ENCODE results near the gene TSPOAP1.

DNA sequence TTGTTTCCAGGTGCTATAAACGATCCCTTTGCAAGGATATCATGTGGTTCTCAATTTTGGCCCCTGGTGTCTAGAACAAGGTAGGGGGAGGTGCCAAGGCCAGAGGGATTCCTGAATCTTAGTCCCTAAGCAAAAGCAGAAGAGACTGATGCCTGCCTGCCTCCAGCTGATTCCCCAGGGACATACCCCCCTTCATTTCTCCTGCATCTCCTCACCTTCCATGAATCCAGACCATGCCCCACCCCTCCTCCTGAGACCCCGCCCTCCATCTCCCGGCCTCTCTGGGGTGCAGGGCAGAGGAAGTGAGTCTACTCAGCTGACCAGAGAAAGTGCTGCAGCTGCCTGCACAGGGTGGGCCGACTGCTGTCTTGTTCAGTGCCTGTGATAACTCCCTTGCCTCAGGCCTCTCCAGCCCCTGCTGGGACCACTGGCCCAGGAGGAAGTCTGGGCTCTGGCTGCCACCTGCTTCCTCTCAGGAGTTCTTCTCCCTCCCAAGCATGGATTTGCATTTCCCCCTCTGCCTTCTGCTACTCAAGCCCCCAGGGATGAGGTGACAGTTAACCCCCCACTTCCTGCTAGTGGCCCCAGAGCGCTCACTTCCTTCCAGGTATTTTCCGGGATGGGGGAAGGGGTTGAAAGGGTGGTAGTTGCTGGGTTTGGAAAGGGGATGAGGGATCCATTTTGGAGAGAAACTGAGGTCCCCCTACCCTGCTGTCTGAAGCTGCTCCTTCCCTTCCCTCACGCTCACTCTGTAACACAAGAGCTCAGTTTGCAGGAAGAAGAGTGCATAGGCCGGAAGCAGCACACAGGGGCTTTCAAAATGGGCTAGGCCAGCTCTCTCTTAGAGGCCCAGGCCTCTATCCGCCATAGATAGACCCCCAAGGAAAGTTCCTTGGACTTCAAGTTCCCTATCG, 10.5 kb upstream of the TSPOAP1 start:
- TF ChIP-seq, protein P1, sequence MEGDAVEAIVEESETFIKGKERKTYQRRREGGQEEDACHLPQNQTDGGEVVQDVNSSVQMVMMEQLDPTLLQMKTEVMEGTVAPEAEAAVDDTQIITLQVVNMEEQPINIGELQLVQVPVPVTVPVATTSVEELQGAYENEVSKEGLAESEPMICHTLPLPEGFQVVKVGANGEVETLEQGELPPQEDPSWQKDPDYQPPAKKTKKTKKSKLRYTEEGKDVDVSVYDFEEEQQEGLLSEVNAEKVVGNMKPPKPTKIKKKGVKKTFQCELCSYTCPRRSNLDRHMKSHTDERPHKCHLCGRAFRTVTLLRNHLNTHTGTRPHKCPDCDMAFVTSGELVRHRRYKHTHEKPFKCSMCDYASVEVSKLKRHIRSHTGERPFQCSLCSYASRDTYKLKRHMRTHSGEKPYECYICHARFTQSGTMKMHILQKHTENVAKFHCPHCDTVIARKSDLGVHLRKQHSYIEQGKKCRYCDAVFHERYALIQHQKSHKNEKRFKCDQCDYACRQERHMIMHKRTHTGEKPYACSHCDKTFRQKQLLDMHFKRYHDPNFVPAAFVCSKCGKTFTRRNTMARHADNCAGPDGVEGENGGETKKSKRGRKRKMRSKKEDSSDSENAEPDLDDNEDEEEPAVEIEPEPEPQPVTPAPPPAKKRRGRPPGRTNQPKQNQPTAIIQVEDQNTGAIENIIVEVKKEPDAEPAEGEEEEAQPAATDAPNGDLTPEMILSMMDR (IDR thresholded peaks at IDR 0.05; ENCODE audit: insufficient read depth, low read depth, low read length), result no peak
- no peak for TF ChIP-seq EZH2 (IDR thresholded peaks at IDR 0.05; ENCODE audit: insufficient read depth, low read length)
